Esophagus muscularis mucosa (tissue), 4 donors: ENCODE measurements around the gene RYR2. TPM values are rescaled to one million over a fixed set of nuclear protein-coding genes. Genes with fewer than 3 reads are reported as not detected.

Experiments used
- DNase-seq: peaks from one replicate; pipeline ENCODE4 v3.0.0-alpha.2; 2017; ENCODE audit errors: extremely low spot score
- H3K27ac ChIP-seq, 4 donors: fragments of 200-600 bp; sonication (generic); replicated peaks in 1 of 4; 1 replicate in 3 of 4; 2 replicates in 1 of 4; pipeline ENCODE4 v1.5.1; 2016 to 2019; ENCODE audit warnings: mild to moderate bottlenecking in 1 of 4
- H3K27me3 ChIP-seq, 4 donors: fragments of 200-600 bp; sonication (generic); one replicate each; pipeline versions ENCODE4 v1.5.1 to v1.6.0; 2016 to 2019
- H3K36me3 ChIP-seq, 4 donors: fragments of 200-600 bp; sonication (generic); one replicate each; pipeline ENCODE4 v1.5.1; 2016 to 2019
- H3K4me1 ChIP-seq, 4 donors: fragments of 200-600 bp; sonication (generic); one replicate each; pipeline ENCODE4 v1.5.1; 2016 to 2019
- H3K4me3 ChIP-seq, 4 donors: fragments of 200-600 bp; sonication (generic); 1 replicate in 2 of 4; 2 replicates in 2 of 4; pipeline ENCODE4 v1.5.1; 2016 to 2019; ENCODE audit warnings: mild to moderate bottlenecking in 4 of 4, moderate library complexity in 1 of 4
- H3K9me3 ChIP-seq, 4 donors: fragments of 200-600 bp; sonication (generic); 1 replicate in 3 of 4; 2 replicates in 1 of 4; pipeline ENCODE4 v1.5.1; 2016 to 2019
- CTCF ChIP-seq, 3 experiments: fragments of 200-600 bp in 2 of 3; fragments of 450-650 bp in 1 of 3; sonication (generic) in 2 of 3; IDR thresholded peaks; one replicate each; pipeline ENCODE4 v1.5.1; 2017 to 2019; ENCODE audit warnings: antibody characterized with exemption in 3 of 3, mild to moderate bottlenecking in 2 of 3, moderate library complexity in 1 of 3
- EP300 ChIP-seq: sonication (generic); formaldehyde crosslinking; IDR thresholded peaks from one replicate; pipeline ENCODE4 v1.6.1; 2017; ENCODE audit warnings: antibody characterized with exemption
- POLR2A ChIP-seq: fragments of 450-650 bp; IDR thresholded peaks from one replicate; pipeline ENCODE4 v1.6.1; 2017; ENCODE audit warnings: antibody characterized with exemption, moderate library complexity, mild to moderate bottlenecking, low read depth
- POLR2AphosphoS5 ChIP-seq, 2 donors: sonication (generic); formaldehyde crosslinking; IDR thresholded peaks; one replicate each; pipeline ENCODE4 v1.6.1; 2017; ENCODE audit warnings: antibody characterized with exemption in 2 of 2
- WGBS: methylation state at CpG from one replicate; pipeline ENCODE4 v1.1.5; 2018; 5-methylcytosine and 5-hydroxymethylcytosine counted together
- intact Hi-C: fragments of 100-400 bp; cut with DNase I; formaldehyde crosslinking; loops from one replicate; pipeline ENCODE4 v1.15.1; 2023
- total RNA-seq, 4 donors: library from RNA; depleted of rRNA; stranded (reverse); fragments of >200 nt; gene quantifications; one replicate each; pipeline versions ENCODE4 v1.1.0 to v1.2.1, GENCODE V29; 2016

RYR2 gene
- total RNA-seq, 4 donors from 2014 or later, result 29.8 to 56.3 (median 38.9) TPM

- no peaks in the 10 kb centered on the region for H3K27me3 ChIP-seq
- no peak for DNase-seq
- no peak overlapping the region for H3K27ac ChIP-seq
- peaks cover 0 to 30% (median 20%) of the 10 kb centered on the region in 4 donors for H3K36me3 ChIP-seq
- intact Hi-C loops, result no loop called here
- no peak for TF ChIP-seq EP300
- no peak for TF ChIP-seq POLR2A
- TF ChIP-seq POLR2AphosphoS5 (IDR thresholded peaks at IDR 0.05), result no peak
- TF ChIP-seq CTCF (IDR thresholded peaks at IDR 0.05), result no peak
- peaks cover 0 to 3% (median 0%) of the 10 kb centered on the region in 4 donors for H3K4me1 ChIP-seq
- no peak overlapping the region for H3K4me3 ChIP-seq
- no peaks in the 10 kb centered on the region for H3K9me3 ChIP-seq
- WGBS, result 78% methylated on average over 5 of the region's 5 CpGs
These were observed 568.2 kb downstream of the RYR2 start for GRCh38 chr1:237610157-237610556.

GRCh38 chr1:237613984-237614383 lies 572.0 kb downstream of the RYR2 start:
- WGBS, result 81% methylated on average over 9 of the region's 9 CpGs
- H3K4me1 ChIP-seq, result peaks cover 0 to 3% (median 0%) of the 10 kb centered on the region in 4 donors
- intact Hi-C loops, result no loop called here
- peaks cover 0 to 7% (median 1%) of the 10 kb centered on the region in 4 donors for H3K9me3 ChIP-seq
- no peaks in the 10 kb centered on the region for H3K27me3 ChIP-seq
- H3K4me3 ChIP-seq, result no peak overlapping the region
- no peak overlapping the region for H3K27ac ChIP-seq
- DNase-seq, result no peak
- TF ChIP-seq POLR2AphosphoS5 (IDR thresholded peaks at IDR 0.05) (no peak), POLR2A (no peak), CTCF (IDR thresholded peaks at IDR 0.05) (no peak), EP300 (no peak)
- H3K36me3 ChIP-seq, result peaks cover 0 to 68% (median 42%) of the 10 kb centered on the region in 4 donors

- WGBS, result 87% methylated on average over 5 of the region's 5 CpGs
- H3K36me3 ChIP-seq, result peaks cover 0 to 54% (median 37%) of the 10 kb centered on the region in 4 donors
- no peaks in the 10 kb centered on the region for H3K4me1 ChIP-seq
- intact Hi-C loops, result no loop called here
- H3K27me3 ChIP-seq, result no peaks in the 10 kb centered on the region
- peaks cover 0 to 14% (median 2%) of the 10 kb centered on the region in 4 donors for H3K9me3 ChIP-seq
- no peak for TF ChIP-seq CTCF (IDR thresholded peaks at IDR 0.05)
- no peak for TF ChIP-seq POLR2AphosphoS5 (IDR thresholded peaks at IDR 0.05)
- TF ChIP-seq EP300, result no peak
- DNase-seq, result no peak
- H3K27ac ChIP-seq, result no peak overlapping the region
- no peak overlapping the region for H3K4me3 ChIP-seq
These were observed 577.6 kb downstream of the RYR2 start for GRCh38 chr1:237619553-237619952.

- Histone ChIP-seq H3K36me3 (peaks cover 0 to 45% (median 22%) of the 10 kb centered on the region in 4 donors), H3K4me1 (peaks cover 0 to 3% (median 0%) of the 10 kb centered on the region in 4 donors), H3K4me3 (no peak overlapping the region), H3K27ac (no peak overlapping the region), H3K27me3 (no peaks in the 10 kb centered on the region), H3K9me3 (no peaks in the 10 kb centered on the region)
- intact Hi-C loops, result no loop called here
- TF ChIP-seq EP300 (no peak), POLR2A (no peak), POLR2AphosphoS5 (IDR thresholded peaks at IDR 0.05) (no peak), CTCF (IDR thresholded peaks at IDR 0.05) (no peak)
- WGBS, result 97% methylated on average over 5 of the region's 5 CpGs
- DNase-seq, result no peak
These were observed 592.9 kb downstream of the RYR2 start for GRCh38 chr1:237634922-237635321.

GRCh38 chr1:237638555-237638954 lies 596.6 kb downstream of the RYR2 start:
- no peak for TF ChIP-seq POLR2A
- no peak for TF ChIP-seq POLR2AphosphoS5 (IDR thresholded peaks at IDR 0.05)
- no peak for TF ChIP-seq CTCF (IDR thresholded peaks at IDR 0.05)
- TF ChIP-seq EP300, result no peak
- Histone ChIP-seq H3K4me1 (peaks cover 0 to 3% (median 0%) of the 10 kb centered on the region in 4 donors), H3K27me3 (no peaks in the 10 kb centered on the region), H3K27ac (no peak overlapping the region), H3K9me3 (no peaks in the 10 kb centered on the region), H3K4me3 (no peak overlapping the region), H3K36me3 (peaks cover 0 to 54% (median 37%) of the 10 kb centered on the region in 4 donors)
- no peak for DNase-seq
- intact Hi-C loops, result no loop called here
- 88% methylated on average over 1 of the region's 1 CpG for WGBS
